Measurements from ENCODE around the gene ZNF438.
"Not testable (repeated sequence)": the region's sequence is repeated elsewhere in the genome, so short reads cannot be mapped to it uniquely, and the experiment has no call there.

- TF ChIP-seq, protein P1, sequence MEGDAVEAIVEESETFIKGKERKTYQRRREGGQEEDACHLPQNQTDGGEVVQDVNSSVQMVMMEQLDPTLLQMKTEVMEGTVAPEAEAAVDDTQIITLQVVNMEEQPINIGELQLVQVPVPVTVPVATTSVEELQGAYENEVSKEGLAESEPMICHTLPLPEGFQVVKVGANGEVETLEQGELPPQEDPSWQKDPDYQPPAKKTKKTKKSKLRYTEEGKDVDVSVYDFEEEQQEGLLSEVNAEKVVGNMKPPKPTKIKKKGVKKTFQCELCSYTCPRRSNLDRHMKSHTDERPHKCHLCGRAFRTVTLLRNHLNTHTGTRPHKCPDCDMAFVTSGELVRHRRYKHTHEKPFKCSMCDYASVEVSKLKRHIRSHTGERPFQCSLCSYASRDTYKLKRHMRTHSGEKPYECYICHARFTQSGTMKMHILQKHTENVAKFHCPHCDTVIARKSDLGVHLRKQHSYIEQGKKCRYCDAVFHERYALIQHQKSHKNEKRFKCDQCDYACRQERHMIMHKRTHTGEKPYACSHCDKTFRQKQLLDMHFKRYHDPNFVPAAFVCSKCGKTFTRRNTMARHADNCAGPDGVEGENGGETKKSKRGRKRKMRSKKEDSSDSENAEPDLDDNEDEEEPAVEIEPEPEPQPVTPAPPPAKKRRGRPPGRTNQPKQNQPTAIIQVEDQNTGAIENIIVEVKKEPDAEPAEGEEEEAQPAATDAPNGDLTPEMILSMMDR (IDR thresholded peaks at IDR 0.05): not testable (repeated sequence)
- TF ChIP-seq EZH2 (IDR thresholded peaks at IDR 0.05): not testable (repeated sequence)
Observed at GRCh38 chr10:30929311-30929729, 102.3 kb downstream of the ZNF438 start.

All from neural progenitor cell (in vitro differentiated cells).